Uterus (tissue), 4 donors: ENCODE measurements around the gene CDAN1. TPM values are rescaled to one million over a fixed set of nuclear protein-coding genes. Genes with fewer than 3 reads are reported as not detected.

Experiments used
- DNase-seq, 2 donors: peaks; one replicate each; pipeline ENCODE4 v3.0.0-alpha.2; 2019 to 2020
- H3K27ac ChIP-seq, 2 donors: fragments of 200-600 bp; sonication (generic); 1 replicate in 1 of 2; 2 replicates in 1 of 2; pipeline ENCODE4 v1.5.1; 2016 to 2018
- H3K27me3 ChIP-seq, 2 donors: fragments of 200-600 bp; sonication (generic); one replicate each; pipeline ENCODE4 v1.5.1; 2018 to 2019; ENCODE audit warnings: control low read depth in 1 of 2
- H3K36me3 ChIP-seq, 2 donors: fragments of 200-600 bp; sonication (generic); one replicate each; pipeline ENCODE4 v1.5.1; 2019; ENCODE audit warnings: control low read depth in 1 of 2
- H3K4me1 ChIP-seq, 2 donors: fragments of 200-600 bp; sonication (generic); one replicate each; pipeline ENCODE4 v1.5.1; 2018 to 2019; ENCODE audit warnings: control low read depth in 1 of 2
- H3K4me3 ChIP-seq, 2 donors: fragments of 200-600 bp; sonication (generic); 1 replicate in 1 of 2; 2 replicates in 1 of 2; pipeline ENCODE4 v1.5.1; 2018 to 2019; ENCODE audit warnings: mild to moderate bottlenecking in 1 of 2
- H3K9me3 ChIP-seq, 2 donors: fragments of 200-600 bp; sonication (generic); one replicate each; pipeline ENCODE4 v1.5.1; 2019; ENCODE audit warnings: control low read depth in 1 of 2
- CTCF ChIP-seq, 4 experiments: fragments of 200-600 bp in 2 of 4; fragments of 450-650 bp in 2 of 4; sonication (generic) in 2 of 4; IDR thresholded peaks; one replicate each; pipeline ENCODE4 v1.5.1; 2016 to 2019; ENCODE audit warnings: antibody characterized with exemption in 4 of 4, mild to moderate bottlenecking in 2 of 4, moderate library complexity in 1 of 4
- POLR2A ChIP-seq, 2 donors: fragments of 450-650 bp; IDR thresholded peaks; one replicate each; pipeline ENCODE4 v1.6.1; 2016; ENCODE audit warnings: antibody characterized with exemption in 2 of 2, mild to moderate bottlenecking in 1 of 2, moderate library complexity in 1 of 2
- intact Hi-C: fragments of 100-400 bp; cut with DNase I; formaldehyde crosslinking; loops from one replicate; pipeline ENCODE4 v1.15.1; 2023; ENCODE audit warnings: low total_unique reads
- total RNA-seq, 4 donors: library from RNA; depleted of rRNA in 3 of 4; stranded (reverse); fragments of >200 nt in 3 of 4; gene quantifications; one replicate each; pipeline versions ENCODE4 v1.1.0 to v1.2.4, GENCODE V29; 2014 to 2023
- donor health status: DM: yes; HTN: yes; CAD: no.

Gene CDAN1
- total RNA-seq, 4 donors from 2014 or later, result 11.3 to 31.2 (median 19.5) TPM

GRCh38 chr15:42720071-42720470 lies 16.9 kb downstream of the CDAN1 start:
- no peak for TF ChIP-seq POLR2A (IDR thresholded peaks at IDR 0.05)
- no peak overlapping the region for H3K4me3 ChIP-seq
- H3K9me3 ChIP-seq, result no peaks in the 10 kb centered on the region
- no peaks in the 10 kb centered on the region for H3K4me1 ChIP-seq
- no peak for DNase-seq
- no peak overlapping the region for H3K27ac ChIP-seq
- intact Hi-C loops, result no loop called here
- H3K36me3 ChIP-seq, result no peaks in the 10 kb centered on the region
- no peaks in the 10 kb centered on the region for H3K27me3 ChIP-seq

GRCh38 chr15:42719043-42719442 lies 17.9 kb downstream of the CDAN1 start:
- Histone ChIP-seq H3K36me3 (no peaks in the 10 kb centered on the region), H3K4me3 (no peak overlapping the region), H3K9me3 (no peaks in the 10 kb centered on the region), H3K27me3 (no peaks in the 10 kb centered on the region), H3K4me1 (no peaks in the 10 kb centered on the region), H3K27ac (no peak overlapping the region)
- DNase-seq, result no peak
- intact Hi-C loops, result no loop called here
- TF ChIP-seq POLR2A (IDR thresholded peaks at IDR 0.05) (no peak), CTCF (IDR thresholded peaks at IDR 0.05) (no peak)

- TF ChIP-seq POLR2A (IDR thresholded peaks at IDR 0.05) (no peak), CTCF (IDR thresholded peaks at IDR 0.05) (no peak)
- no peak overlapping the region for H3K27ac ChIP-seq
- no peaks in the 10 kb centered on the region for H3K36me3 ChIP-seq
- H3K9me3 ChIP-seq, result no peaks in the 10 kb centered on the region
- no peaks in the 10 kb centered on the region for H3K27me3 ChIP-seq
- H3K4me3 ChIP-seq, result no peak overlapping the region
- intact Hi-C loops, result no loop called here
- no peak for DNase-seq
- no peaks in the 10 kb centered on the region for H3K4me1 ChIP-seq
These were observed 20.3 kb downstream of the CDAN1 start for GRCh38 chr15:42716626-42717025.

- Histone ChIP-seq H3K4me1 (no peaks in the 10 kb centered on the region), H3K27me3 (no peaks in the 10 kb centered on the region)
- intact Hi-C loops, result no loop called here
These were observed 20.8 kb downstream of the CDAN1 start for GRCh38 chr15:42716125-42716524.

GRCh38 chr15:42712584-42712983 lies 24.3 kb downstream of the CDAN1 start:
- Histone ChIP-seq H3K9me3 (no peaks in the 10 kb centered on the region), H3K27me3 (no peaks in the 10 kb centered on the region), H3K36me3 (no peaks in the 10 kb centered on the region), H3K4me1 (no peaks in the 10 kb centered on the region), H3K27ac (no peak overlapping the region), H3K4me3 (no peak overlapping the region)
- intact Hi-C loops, result no loop called here
- TF ChIP-seq CTCF (IDR thresholded peaks at IDR 0.05), result no peak
- no peak for DNase-seq

More at GRCh38 chr15:42716125-42716524, 20.8 kb downstream of the CDAN1 start:
- H3K27ac ChIP-seq, result no peak overlapping the region
- no peak for DNase-seq
- no peaks in the 10 kb centered on the region for H3K36me3 ChIP-seq
- TF ChIP-seq POLR2A (IDR thresholded peaks at IDR 0.05) (no peak), CTCF (IDR thresholded peaks at IDR 0.05) (no peak)
- no peak overlapping the region for H3K4me3 ChIP-seq
- H3K9me3 ChIP-seq, result no peaks in the 10 kb centered on the region

GRCh38 chr15:42711746-42712145 lies 25.2 kb downstream of the CDAN1 start:
- TF ChIP-seq POLR2A (IDR thresholded peaks at IDR 0.05) (no peak), CTCF (IDR thresholded peaks at IDR 0.05) (no peak)
- no peaks in the 10 kb centered on the region for H3K9me3 ChIP-seq
- H3K4me1 ChIP-seq, result no peaks in the 10 kb centered on the region
- H3K36me3 ChIP-seq, result no peaks in the 10 kb centered on the region
- H3K27ac ChIP-seq, result no peak overlapping the region
- DNase-seq, result no peak
- intact Hi-C loops, result no loop called here
- H3K27me3 ChIP-seq, result no peaks in the 10 kb centered on the region
- H3K4me3 ChIP-seq, result no peak overlapping the region
